Loucy (cell line): ENCODE data around the gene TASP1.

Experiments used
- H2AFZ ChIP-seq: fragments of 200-600 bp; sonication (generic); 2 replicates; pipeline ENCODE4 v1.6.0; 2016; ENCODE audit warnings: antibody characterized with exemption, mild to moderate bottlenecking, low read length, moderate library complexity
- H3F3A ChIP-seq: fragments of 200-600 bp; 2 replicates; pipeline ENCODE4 v1.6.0; 2016; ENCODE audit warnings: antibody characterized with exemption, low read depth, mild to moderate bottlenecking
- H3K27me3 ChIP-seq: fragments of 200-600 bp; sonication (generic); 2 replicates; pipeline ENCODE4 v1.6.1; 2014; ENCODE audit warnings: low read length, mild to moderate bottlenecking; ENCODE audit not compliant: insufficient read depth, poor library complexity, severe bottlenecking
- H3K36me3 ChIP-seq: fragments of 200-600 bp; sonication (generic); 2 replicates; pipeline ENCODE4 v1.6.1; 2016; ENCODE audit warnings: low read length; ENCODE audit not compliant: insufficient read depth
- H3K4me1 ChIP-seq: fragments of 200-600 bp; sonication (generic); 2 replicates; pipeline ENCODE4 v1.5.1; 2014; ENCODE audit warnings: low read length, mild to moderate bottlenecking; ENCODE audit not compliant: insufficient read depth, poor library complexity, severe bottlenecking
- H3K4me2 ChIP-seq: fragments of 200-600 bp; sonication (generic); 2 replicates; pipeline ENCODE4 v1.6.0; 2014; ENCODE audit warnings: antibody characterized with exemption, low read length, low read depth, mild to moderate bottlenecking; ENCODE audit not compliant: poor library complexity, severe bottlenecking
- H3K4me3 ChIP-seq: fragments of 200-600 bp; sonication (generic); 2 replicates; pipeline ENCODE4 v1.5.1; 2014; ENCODE audit warnings: low read length, mild to moderate bottlenecking, mixed read lengths; ENCODE audit not compliant: poor library complexity, severe bottlenecking
- H3K79me2 ChIP-seq: fragments of 200-600 bp; sonication (generic); 2 replicates; pipeline ENCODE4 v1.6.1; 2014; ENCODE audit warnings: low read length; ENCODE audit not compliant: insufficient read depth
- H3K9ac ChIP-seq: fragments of 200-600 bp; sonication (generic); 2 replicates; pipeline ENCODE4 v1.6.0; 2014; ENCODE audit warnings: mild to moderate bottlenecking, low read depth, low read length, moderate library complexity; ENCODE audit not compliant: poor library complexity, severe bottlenecking
- H3K9me2 ChIP-seq: fragments of 200-600 bp; sonication (generic); replicated peaks from 2 replicates; pipeline ENCODE4 v1.6.1; 2016; ENCODE audit warnings: low read depth, low read length, mixed read lengths
- H3K9me3 ChIP-seq: fragments of 200-600 bp; sonication (generic); 2 replicates; pipeline ENCODE4 v1.6.1; 2014; ENCODE audit warnings: mild to moderate bottlenecking, antibody characterized with exemption, low read length, low read depth; ENCODE audit not compliant: insufficient read depth
- H4K20me1 ChIP-seq: fragments of 200-600 bp; sonication (generic); 2 replicates; pipeline ENCODE4 v1.6.0; 2014; ENCODE audit warnings: antibody characterized with exemption, low read length, mild to moderate bottlenecking; ENCODE audit not compliant: insufficient read depth, poor library complexity, severe bottlenecking
- EZH2phosphoT487 ChIP-seq: fragments of 200-600 bp; IDR thresholded peaks from 2 replicates; pipeline ENCODE4 v1.6.1; 2018; ENCODE audit warnings: antibody characterized with exemption, mild to moderate bottlenecking, moderate library complexity, borderline replicate concordance
- TF ChIP-seq, protein P1 (sequence below): fragments of 200-600 bp; sonication (generic); conservative IDR thresholded peaks from 2 replicates; pipeline ENCODE4 v1.5.1; 2014; ENCODE audit warnings: mild to moderate bottlenecking, antibody characterized with exemption, low read length

TASP1 gene

DNA sequence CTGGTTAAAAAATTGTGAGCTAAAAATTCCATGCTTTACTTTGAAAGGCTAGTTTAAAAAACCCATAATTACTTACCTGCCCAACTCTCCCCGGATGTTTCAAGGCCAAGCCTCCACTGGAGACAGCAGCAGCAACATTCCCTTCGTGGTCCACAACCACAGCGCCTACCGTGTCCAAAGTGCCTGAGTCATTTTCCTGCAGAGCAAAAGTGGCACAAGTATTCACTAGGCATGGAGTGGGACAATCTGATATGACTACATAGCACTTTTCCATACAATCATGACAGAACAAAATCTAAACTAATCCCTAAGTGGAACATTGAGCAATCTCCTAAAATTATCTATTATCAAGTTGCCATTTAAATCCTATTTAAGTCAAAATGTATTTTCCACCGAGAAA, 104.8 kb downstream of the TASP1 start:
- no peaks in the 10 kb centered on the region for H3F3A ChIP-seq
- TF ChIP-seq, protein P1, sequence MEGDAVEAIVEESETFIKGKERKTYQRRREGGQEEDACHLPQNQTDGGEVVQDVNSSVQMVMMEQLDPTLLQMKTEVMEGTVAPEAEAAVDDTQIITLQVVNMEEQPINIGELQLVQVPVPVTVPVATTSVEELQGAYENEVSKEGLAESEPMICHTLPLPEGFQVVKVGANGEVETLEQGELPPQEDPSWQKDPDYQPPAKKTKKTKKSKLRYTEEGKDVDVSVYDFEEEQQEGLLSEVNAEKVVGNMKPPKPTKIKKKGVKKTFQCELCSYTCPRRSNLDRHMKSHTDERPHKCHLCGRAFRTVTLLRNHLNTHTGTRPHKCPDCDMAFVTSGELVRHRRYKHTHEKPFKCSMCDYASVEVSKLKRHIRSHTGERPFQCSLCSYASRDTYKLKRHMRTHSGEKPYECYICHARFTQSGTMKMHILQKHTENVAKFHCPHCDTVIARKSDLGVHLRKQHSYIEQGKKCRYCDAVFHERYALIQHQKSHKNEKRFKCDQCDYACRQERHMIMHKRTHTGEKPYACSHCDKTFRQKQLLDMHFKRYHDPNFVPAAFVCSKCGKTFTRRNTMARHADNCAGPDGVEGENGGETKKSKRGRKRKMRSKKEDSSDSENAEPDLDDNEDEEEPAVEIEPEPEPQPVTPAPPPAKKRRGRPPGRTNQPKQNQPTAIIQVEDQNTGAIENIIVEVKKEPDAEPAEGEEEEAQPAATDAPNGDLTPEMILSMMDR: no peak
- no peak for TF ChIP-seq EZH2phosphoT487
- H3K9me3 ChIP-seq: no peaks in the 10 kb centered on the region
- peaks cover 5% of the 10 kb centered on the region; the same call in 1 of the 2 replicates for H3K36me3 ChIP-seq
- H2AFZ ChIP-seq: no peak overlapping the region
- H3K27me3 ChIP-seq: no peaks in the 10 kb centered on the region
- no peaks in the 10 kb centered on the region for H3K9me2 ChIP-seq
- H3K4me2 ChIP-seq: no peak overlapping the region
- no peak overlapping the region for H3K9ac ChIP-seq
- no peaks in the 10 kb centered on the region for H4K20me1 ChIP-seq
- no peaks in the 10 kb centered on the region for H3K4me1 ChIP-seq
- no peaks in the 10 kb centered on the region for H3K79me2 ChIP-seq
- no peak overlapping the region for H3K4me3 ChIP-seq

DNA sequence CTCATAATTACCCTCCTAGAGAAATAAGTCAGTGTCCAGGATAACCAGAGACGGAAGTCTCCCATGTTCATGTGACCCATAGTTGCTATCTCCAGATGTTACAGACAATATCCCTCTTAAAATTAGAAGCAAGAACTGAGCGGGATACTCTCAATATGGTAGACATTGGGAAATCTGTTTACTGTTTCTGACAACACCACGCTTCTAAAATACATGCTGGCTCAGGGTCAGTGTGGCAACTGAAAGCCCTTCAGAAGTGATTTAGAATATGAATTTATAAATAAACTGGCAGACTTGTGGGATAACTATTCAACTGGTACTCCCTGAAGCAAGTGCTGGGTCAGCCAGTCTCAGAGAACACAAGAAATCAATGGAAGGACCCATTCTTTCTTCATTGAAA, 108.6 kb downstream of the TASP1 start:
- Histone ChIP-seq H3K9me3 (no peaks in the 10 kb centered on the region), H3K4me3 (no peak overlapping the region), H3K4me1 (no peaks in the 10 kb centered on the region), H3K27me3 (no peaks in the 10 kb centered on the region), H3K36me3 (peaks cover 15% of the 10 kb centered on the region; the same call in 1 of the 2 replicates), H2AFZ (no peak overlapping the region), H3K9me2 (no peaks in the 10 kb centered on the region), H3F3A (no peaks in the 10 kb centered on the region), H3K9ac (no peak overlapping the region), H3K4me2 (no peak overlapping the region), H4K20me1 (no peaks in the 10 kb centered on the region), H3K79me2 (no peaks in the 10 kb centered on the region)
- TF ChIP-seq, protein P1: no peak
- TF ChIP-seq EZH2phosphoT487: no peak

DNA sequence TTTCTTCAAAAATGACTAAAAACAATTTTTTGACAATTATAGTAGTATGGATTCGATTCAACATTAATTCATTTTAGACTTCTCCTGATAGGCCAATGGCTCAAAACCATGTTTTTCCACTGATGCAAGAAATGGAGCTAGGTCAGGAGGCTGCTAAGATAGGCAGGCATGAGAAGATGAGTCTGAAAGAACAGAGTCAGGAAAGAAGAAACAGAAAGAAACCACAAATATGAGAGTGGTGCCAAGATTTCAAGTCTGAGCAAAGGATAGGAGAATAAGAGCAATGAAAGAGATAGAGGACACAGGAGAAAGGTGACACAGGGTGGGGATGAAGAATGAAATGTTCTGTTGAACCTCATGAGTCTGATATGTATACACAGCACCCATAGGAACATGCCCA, 112.2 kb downstream of the TASP1 start:
- Histone ChIP-seq H3K4me1 (no peaks in the 10 kb centered on the region), H3K27me3 (no peaks in the 10 kb centered on the region), H3K9me2 (no peaks in the 10 kb centered on the region), H3K4me2 (no peak overlapping the region), H3K36me3 (peaks cover 9% of the 10 kb centered on the region; the same call in 1 of the 2 replicates), H3K9me3 (no peaks in the 10 kb centered on the region), H2AFZ (no peak overlapping the region), H3F3A (no peaks in the 10 kb centered on the region), H4K20me1 (no peaks in the 10 kb centered on the region), H3K9ac (no peak overlapping the region), H3K79me2 (no peaks in the 10 kb centered on the region), H3K4me3 (no peak overlapping the region)
- TF ChIP-seq EZH2phosphoT487: no peak
- TF ChIP-seq, protein P1: no peak
